ENCODE results near the gene AP1G2.

Gene AP1G2

DNA sequence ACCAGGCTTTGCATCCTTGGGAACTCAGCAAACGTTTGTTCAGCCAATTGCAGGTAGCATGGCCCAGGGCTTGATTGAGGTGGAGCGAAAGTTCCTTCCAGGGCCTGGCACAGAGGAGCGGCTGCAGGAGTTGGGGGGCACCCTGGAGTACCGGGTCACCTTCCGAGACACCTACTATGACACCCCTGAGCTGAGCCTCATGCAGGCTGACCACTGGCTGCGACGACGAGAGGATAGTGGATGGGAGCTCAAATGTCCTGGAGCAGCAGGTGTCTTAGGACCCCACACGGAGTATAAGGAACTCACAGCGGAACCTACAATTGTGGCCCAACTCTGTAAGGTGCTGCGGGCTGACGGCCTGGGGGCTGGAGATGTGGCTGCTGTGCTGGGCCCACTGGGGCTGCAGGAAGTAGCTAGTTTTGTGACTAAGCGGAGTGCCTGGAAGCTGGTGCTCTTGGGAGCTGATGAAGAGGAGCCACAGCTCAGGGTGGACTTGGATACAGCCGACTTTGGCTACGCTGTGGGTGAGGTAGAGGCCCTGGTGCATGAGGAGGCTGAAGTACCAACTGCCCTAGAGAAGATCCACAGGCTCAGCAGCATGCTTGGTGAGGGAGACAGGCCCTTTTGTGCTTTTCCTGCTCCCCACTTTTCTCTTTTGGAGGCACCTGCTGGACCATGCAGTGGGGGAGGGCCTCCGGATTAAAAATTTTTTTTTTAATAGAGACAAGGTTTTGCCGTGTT is 10.7 kb downstream of the AP1G2 start:
- DNase-seq, result no peak

GRCh38 chr14:23555882-23556699 is 11.5 kb downstream of the AP1G2 start, which contains the start of gene THTPA:
Gene THTPA (plus strand): TSS chr14:23556271. CDS start chr14:23556758, 487 bp downstream.
- peak; percentile 83 to 85 for DNase-seq

GRCh38 chr14:23555533-23555881 is 12.1 kb downstream of the AP1G2 start:
- no peak for DNase-seq

- DNase-seq, result peak; percentile 52 to 65
These were observed 16.1 kb downstream of the AP1G2 start, which contains the start of gene ZFHX2 for GRCh38 chr14:23551266-23552028. Gene ZFHX2 (minus strand): TSS chr14:23551765. CDS start chr14:23535325, 16,440 bp downstream.

DNA sequence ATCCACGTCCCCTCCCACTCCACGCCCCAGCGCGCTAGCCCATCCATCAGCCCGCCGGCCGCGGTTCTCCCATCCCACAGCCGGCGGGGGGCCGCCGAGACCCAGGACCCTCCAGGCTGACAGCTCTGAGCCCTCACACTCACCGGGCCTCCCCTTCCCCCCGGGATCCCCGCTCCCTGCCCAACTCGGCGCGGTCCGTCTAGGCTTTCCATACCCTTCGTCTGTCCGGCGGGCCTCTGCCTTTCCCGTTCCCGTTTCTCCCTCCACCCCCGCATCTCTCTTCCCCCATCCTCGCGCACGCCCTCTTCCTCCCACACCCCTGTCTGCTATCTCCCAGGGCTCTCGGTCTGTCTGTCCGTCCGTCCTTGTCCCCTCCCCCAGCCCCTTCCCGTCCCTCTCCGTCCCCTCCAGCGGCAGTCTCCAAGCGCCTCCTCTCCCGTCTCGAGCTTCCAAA is 16.8 kb downstream of the AP1G2 start:
- DNase-seq, result no peak

- no peak for DNase-seq
These were observed 17.3 kb downstream of the AP1G2 start for GRCh38 chr14:23550131-23550811.

DNA sequence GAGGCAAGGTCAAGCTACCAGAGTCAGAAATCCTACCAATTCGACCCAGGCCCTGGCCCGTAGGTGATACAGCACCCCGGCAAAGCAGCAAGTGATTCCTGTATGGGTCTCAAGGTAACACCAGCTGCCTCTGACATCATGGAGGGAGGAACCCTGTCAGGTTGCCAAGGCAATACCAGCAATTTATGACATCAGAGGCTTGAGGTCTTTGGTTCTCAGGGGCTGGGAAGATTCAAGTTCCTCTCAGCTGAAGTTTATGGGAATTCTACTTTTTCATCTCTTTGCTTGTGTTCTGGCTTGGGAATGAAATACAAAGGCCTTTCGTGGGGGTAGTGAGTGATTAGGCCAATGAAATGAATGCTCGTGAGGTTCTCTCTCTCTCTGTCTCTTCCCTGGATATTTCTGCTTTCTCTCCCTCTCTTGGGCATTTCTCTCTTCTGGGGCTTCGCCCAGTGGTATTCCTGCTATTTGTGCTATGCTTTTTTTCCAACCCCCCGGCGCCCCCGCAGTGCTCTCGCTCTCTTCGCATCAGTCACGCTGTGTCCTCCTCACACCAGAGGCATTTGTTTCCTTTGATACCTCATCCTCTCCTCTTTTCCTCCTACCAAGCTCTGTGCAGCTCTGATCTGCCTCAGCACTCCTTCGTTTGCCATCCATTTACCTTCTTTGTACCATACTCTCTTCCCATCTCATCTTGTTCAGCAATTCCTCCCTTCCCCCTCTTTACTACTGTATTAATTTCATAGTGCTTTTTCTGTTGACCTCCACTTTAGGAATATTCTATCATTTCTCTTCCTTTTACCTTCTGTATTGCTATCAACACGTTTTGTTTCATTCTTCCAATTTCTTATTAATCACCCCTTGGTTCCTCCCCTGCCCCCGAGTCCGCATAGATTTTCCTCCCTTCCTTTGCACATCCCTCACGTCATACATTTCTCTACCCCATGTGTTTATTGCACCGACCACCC is 19.0 kb downstream of the AP1G2 start:
- DNase-seq, result peak in 1 of 2 donors; percentile 44

DNA sequence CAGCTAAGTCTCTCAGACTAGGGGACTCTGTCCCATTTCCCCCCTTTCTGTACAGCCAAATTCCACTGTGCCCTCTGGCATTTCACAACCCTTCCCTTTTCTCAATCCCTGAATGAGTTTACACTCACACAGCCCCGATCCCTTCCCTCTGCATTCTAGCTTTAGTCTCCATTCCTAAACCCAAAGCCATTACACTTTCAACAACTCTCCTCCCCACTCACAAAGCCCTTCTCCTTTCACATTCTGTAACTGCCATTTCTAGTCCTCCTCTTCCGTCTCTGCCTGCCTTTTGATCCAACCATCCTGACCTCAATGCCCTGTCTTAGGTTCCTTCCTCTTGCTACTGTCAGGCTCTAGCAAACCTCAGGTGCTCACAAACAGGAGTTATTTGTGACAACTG is 19.7 kb downstream of the AP1G2 start:
- no peak for DNase-seq

DNA sequence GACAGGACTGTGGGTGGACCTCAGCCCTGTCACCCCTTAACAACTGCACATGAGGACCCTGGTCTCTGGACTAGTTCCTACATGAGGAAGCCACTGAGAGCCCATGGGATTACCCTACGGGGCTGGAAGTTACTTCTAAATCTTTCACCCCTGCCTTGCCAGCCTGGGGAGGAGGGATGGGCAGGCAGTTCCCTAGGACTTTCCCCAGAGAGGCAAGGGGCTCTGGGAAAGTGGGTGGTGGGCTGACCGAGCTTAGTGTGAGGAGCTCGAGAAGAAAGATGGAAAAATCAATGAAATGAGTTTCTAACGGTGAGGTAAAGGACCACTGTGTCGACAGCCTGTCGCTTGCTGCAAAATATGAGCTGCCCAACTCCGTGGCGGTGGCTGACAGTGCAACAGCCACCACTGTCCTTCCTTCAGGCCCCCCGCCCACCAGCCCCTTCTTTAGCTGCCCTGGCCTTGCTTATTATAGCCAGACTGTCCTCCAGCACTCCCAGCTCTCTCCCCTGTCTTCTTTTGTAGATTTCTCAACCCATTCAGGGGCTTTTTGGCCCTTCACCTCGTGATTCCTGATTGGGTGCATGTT is 21.0 kb downstream of the AP1G2 start:
- no peak for DNase-seq

DNA sequence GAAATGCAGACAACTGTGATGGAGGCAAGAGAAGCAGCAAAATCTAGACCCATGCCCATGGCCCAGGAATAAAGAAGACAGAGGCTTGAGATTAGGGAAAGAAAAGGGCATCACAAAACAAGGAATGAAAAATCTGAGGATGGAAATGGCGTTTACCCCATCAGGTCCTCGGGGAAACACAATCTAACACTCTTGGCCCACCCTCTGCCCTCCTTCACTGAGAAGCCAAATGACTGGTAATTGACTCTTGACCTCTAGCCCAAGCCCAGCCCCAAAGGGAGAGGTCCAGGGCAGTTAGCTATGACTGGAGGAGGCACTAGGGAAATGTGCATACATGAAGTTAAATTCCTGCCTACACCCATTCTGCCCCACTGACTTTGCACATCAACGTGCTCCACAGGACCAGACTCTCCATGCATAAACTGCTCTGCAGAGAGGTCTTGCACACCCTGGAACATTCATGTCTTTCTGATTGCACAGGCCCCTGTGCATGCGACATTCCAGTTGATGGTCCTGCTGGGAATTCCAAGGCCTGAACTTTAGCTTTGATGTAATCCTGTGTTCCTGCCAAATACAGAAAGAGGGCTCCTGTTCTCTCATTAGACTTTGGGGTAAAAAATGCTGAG is 21.7 kb downstream of the AP1G2 start:
- DNase-seq, result no peak

- DNase-seq, result no peak
These were observed 22.8 kb downstream of the AP1G2 start for GRCh38 chr14:23544511-23545447.

- no peak for DNase-seq
These were observed 24.2 kb downstream of the AP1G2 start for GRCh38 chr14:23543403-23543802.

GRCh38 chr14:23542261-23542660 is 25.3 kb downstream of the AP1G2 start:
- no peak for DNase-seq

DNA sequence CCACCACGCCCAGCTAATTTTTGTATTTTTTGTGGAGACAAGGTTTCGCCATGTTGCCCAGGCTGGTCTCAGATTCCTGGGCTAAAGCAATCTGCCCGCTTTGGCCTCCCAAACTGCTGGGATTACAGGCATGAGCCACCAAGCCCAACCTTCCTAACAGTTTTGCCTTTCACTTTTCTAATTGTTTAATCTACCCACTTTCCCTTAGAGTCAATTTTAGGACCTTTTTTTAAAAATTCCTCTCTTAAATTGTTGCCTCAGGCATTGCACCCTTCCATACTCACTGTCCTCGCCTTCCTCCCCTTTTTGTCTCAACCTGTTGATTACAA is 27.5 kb downstream of the AP1G2 start:
- DNase-seq, result no peak

DNA sequence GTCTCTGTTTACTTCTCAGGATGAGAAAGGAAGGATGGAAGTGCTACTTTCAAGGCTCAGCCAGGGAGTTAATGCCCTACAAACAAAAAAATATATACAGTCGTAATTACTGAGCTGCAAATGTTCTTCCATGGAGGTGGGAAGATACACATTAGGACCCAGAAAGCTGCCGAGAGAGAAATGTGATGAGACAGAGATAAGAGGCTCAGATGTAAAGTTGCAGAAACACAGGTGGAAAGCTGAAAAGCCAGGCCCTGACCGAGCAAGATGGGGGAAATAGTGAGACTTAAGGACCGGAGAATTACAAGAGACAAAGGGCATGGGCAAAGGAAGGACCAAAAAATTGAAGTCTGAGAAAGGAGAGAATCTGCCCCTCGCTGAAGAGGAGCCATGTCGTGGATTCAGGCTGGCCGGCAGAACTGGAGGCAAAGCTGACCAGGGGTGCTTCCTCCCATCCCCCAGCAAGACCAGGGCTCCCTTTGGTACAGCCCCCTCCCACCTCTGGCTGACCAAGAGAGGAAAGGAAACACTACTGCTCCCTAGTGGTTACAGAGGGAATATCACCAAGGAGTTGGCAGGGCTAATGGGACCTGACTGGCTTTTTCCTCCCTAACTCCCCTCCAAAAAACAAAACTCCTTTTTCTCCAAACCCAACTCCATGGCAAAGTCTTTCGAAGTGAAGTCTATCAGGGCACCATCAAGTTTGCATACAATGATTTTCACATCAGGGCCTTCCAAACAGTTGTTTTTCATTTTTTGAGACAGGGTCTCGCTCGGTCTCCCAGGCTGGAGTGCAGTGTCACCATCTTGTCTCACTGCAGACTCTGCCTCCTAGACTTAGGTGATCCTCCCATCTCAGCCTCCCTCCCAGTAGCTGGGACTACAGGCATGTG is 28.1 kb downstream of the AP1G2 start:
- peak; percentile 9 to 69 for DNase-seq

GRCh38 chr14:23538785-23539184 is 28.8 kb downstream of the AP1G2 start:
- no peak for DNase-seq

- no peak for DNase-seq
These were observed 29.4 kb downstream of the AP1G2 start for GRCh38 chr14:23538050-23538718.
